GM12878 (cell line): ENCODE measurements around the gene USF1. TPM values are rescaled to one million over a fixed set of nuclear protein-coding genes. Genes with fewer than 3 reads are reported as not detected.

Experiments used
- ASH2L ChIP-seq: fragments of 300-600, 200-600 bp; sonication (generic); IDR thresholded peaks from 2 replicates; pipeline ENCODE4 v1.6.1; 2017; ENCODE audit warnings: low read depth, mild to moderate bottlenecking, borderline replicate concordance
- CBFB ChIP-seq: IDR thresholded peaks from 2 replicates; pipeline ENCODE4 v1.6.1; 2016; ENCODE audit warnings: antibody characterized with exemption, low read depth
- DPF2 ChIP-seq: fragments of 450-650 bp; IDR thresholded peaks from 2 replicates; pipeline ENCODE4 v1.6.1; 2017; ENCODE audit warnings: mild to moderate bottlenecking
- EGR1 ChIP-seq, 2 experiments: IDR thresholded peaks; 1 replicate in 1 of 2; 2 replicates in 1 of 2; pipeline ENCODE4 v1.6.1; 2011 to 2012; ENCODE audit warnings: low read depth in 2 of 2, low read length in 2 of 2, borderline replicate concordance in 1 of 2, mild to moderate bottlenecking in 1 of 2, moderate library complexity in 1 of 2
- KAT2A ChIP-seq: conservative IDR thresholded peaks from 2 replicates; pipeline ENCODE4 v1.6.1; 2011; ENCODE audit warnings: low read depth, low read length; ENCODE audit not compliant: control insufficient read depth
- NR2C1 ChIP-seq: fragments of 450-650 bp; IDR thresholded peaks from 2 replicates; pipeline ENCODE4 v1.6.1; 2017; ENCODE audit warnings: antibody characterized with exemption, mild to moderate bottlenecking, moderate library complexity
- SPI1 ChIP-seq: IDR thresholded peaks from 2 replicates; pipeline ENCODE4 v1.6.1; 2011; ENCODE audit warnings: low read depth, mild to moderate bottlenecking, low read length, moderate library complexity, borderline replicate concordance; ENCODE audit not compliant: insufficient read depth
- SUZ12 ChIP-seq: fragments of 200-600 bp; sonication (generic); IDR thresholded peaks from one replicate; pipeline ENCODE4 v1.6.1; 2018; ENCODE audit warnings: antibody characterized with exemption, mild to moderate bottlenecking; ENCODE audit not compliant: unreplicated experiment
- TBL1XR1 ChIP-seq: IDR thresholded peaks from 2 replicates; pipeline ENCODE4 v1.6.1; 2012; ENCODE audit warnings: low read depth, low read length, improper control_type of control experiment
- polyA plus RNA-seq, 11 experiments: library from polyadenylated mRNA; depleted of rRNA in 4 of 11; unstranded in 6 of 11; stranded (reverse) in 5 of 11; fragments of >200 nt; fragmentation: Nextera tagmentation in 4 of 11; fragmentation: Illumina TruSeq in 1 of 11; extraction: Ambion mirVana in 4 of 11; extraction: Trizol in 1 of 11; gene quantifications; 1 replicate in 1 of 11; 2 replicates in 10 of 11; pipeline versions ENCODE4 v1.2.1 to v1.2.3, GENCODE V29; 2011 to 2016; ENCODE audit warnings: inconsistent platforms in 2 of 11, missing spikeins in 2 of 11, low read depth in 1 of 11
- total RNA-seq, 4 experiments: library from RNA; depleted of rRNA in 3 of 4; stranded (reverse); fragments of >200 nt in 3 of 4; fragmentation: Illumina TruSeq in 1 of 4; extraction: Trizol in 1 of 4; gene quantifications; 2 replicates each; pipeline versions ENCODE4 v1.2.1 to v1.2.3, GENCODE V29; 2013 to 2021
- TF ChIP-seq, protein P1 (sequence below): fragments of 450-650 bp; IDR thresholded peaks from 2 replicates; pipeline ENCODE4 v1.6.1; 2014; ENCODE audit warnings: mild to moderate bottlenecking
- TF ChIP-seq, protein P2 (sequence below): IDR thresholded peaks from 2 replicates; pipeline ENCODE4 v1.6.1; 2011; ENCODE audit warnings: borderline replicate concordance, low read depth, mild to moderate bottlenecking, moderate library complexity, low read length; ENCODE audit not compliant: insufficient read depth, poor library complexity, severe bottlenecking
- TF ChIP-seq, protein P3 (sequence below): IDR thresholded peaks from 2 replicates; pipeline ENCODE4 v1.6.1; 2011; ENCODE audit warnings: mild to moderate bottlenecking, low read depth, low read length, moderate library complexity; ENCODE audit not compliant: insufficient replicate concordance
- TF ChIP-seq, protein P4 (sequence below): fragments of 450-650 bp; IDR thresholded peaks from 2 replicates; pipeline ENCODE4 v1.6.1; 2017; ENCODE audit warnings: borderline replicate concordance

USF1 gene
- total and polyA plus RNA-seq, 10 of the 15 experiments (the other 5 are each of a cell fraction or from before 2014, with no cell fraction given): 9.4 to 92.1 (median 53.5) TPM

DNA sequence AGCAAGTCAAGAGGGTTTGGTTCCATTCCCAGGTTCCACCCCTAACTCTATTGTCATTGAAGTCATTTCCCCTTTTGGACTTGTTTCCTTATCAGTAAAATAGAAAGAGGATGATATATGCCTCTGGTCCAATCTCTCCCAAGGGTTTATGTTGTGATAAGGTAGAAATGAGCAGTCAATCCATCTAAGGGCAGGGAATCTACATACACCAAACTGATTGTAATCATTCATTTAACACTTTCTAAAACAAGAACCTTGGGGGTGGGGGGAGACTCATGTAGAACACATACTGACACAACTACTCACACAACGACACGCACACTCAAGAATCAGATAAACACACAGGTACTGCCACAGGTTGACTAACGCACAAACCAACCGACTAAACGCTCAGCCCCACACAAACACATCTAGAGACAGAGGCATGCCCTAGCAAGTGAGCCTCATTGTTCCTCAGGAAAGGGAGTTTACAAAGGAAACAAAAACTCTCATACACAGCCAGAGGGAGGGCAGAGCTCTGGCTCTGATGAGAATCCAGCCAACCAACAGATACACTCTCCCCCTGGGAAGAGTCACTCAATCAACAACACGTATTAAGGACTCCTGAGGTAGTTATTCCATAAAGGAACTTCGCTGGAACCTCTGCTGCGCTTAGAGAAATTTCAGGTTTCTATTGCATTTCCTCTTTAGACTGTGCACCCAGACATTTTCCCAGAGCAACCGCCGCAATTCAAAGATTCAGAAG lies 25.9 kb downstream of the USF1 start (continued):
- TF ChIP-seq, protein P1, sequence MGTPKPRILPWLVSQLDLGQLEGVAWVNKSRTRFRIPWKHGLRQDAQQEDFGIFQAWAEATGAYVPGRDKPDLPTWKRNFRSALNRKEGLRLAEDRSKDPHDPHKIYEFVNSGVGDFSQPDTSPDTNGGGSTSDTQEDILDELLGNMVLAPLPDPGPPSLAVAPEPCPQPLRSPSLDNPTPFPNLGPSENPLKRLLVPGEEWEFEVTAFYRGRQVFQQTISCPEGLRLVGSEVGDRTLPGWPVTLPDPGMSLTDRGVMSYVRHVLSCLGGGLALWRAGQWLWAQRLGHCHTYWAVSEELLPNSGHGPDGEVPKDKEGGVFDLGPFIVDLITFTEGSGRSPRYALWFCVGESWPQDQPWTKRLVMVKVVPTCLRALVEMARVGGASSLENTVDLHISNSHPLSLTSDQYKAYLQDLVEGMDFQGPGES: no peak
- TF ChIP-seq DPF2: no peak
- no peak for TF ChIP-seq ASH2L
- TF ChIP-seq SPI1: peak; percentile 21; the same call in 1 of the 2 replicates
- no peak for TF ChIP-seq SUZ12
- TF ChIP-seq KAT2A: no peak
- TF ChIP-seq TBL1XR1: no peak
- TF ChIP-seq, protein P2, sequence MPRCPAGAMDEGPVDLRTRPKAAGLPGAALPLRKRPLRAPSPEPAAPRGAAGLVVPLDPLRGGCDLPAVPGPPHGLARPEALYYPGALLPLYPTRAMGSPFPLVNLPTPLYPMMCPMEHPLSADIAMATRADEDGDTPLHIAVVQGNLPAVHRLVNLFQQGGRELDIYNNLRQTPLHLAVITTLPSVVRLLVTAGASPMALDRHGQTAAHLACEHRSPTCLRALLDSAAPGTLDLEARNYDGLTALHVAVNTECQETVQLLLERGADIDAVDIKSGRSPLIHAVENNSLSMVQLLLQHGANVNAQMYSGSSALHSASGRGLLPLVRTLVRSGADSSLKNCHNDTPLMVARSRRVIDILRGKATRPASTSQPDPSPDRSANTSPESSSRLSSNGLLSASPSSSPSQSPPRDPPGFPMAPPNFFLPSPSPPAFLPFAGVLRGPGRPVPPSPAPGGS: peak; percentile 60
- TF ChIP-seq, protein P3, sequence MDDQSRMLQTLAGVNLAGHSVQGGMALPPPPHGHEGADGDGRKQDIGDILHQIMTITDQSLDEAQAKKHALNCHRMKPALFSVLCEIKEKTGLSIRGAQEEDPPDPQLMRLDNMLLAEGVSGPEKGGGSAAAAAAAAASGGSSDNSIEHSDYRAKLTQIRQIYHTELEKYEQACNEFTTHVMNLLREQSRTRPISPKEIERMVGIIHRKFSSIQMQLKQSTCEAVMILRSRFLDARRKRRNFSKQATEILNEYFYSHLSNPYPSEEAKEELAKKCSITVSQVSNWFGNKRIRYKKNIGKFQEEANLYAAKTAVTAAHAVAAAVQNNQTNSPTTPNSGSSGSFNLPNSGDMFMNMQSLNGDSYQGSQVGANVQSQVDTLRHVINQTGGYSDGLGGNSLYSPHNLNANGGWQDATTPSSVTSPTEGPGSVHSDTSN: peak; percentile 36
- no peak for TF ChIP-seq EGR1 (IDR thresholded peaks at IDR 0.05; ENCODE audit: borderline replicate concordance in 1 of 2, low read depth in 2 of 2, low read length in 2 of 2)
- TF ChIP-seq NR2C1: no peak
- no peak for TF ChIP-seq CBFB
- TF ChIP-seq, protein P4, sequence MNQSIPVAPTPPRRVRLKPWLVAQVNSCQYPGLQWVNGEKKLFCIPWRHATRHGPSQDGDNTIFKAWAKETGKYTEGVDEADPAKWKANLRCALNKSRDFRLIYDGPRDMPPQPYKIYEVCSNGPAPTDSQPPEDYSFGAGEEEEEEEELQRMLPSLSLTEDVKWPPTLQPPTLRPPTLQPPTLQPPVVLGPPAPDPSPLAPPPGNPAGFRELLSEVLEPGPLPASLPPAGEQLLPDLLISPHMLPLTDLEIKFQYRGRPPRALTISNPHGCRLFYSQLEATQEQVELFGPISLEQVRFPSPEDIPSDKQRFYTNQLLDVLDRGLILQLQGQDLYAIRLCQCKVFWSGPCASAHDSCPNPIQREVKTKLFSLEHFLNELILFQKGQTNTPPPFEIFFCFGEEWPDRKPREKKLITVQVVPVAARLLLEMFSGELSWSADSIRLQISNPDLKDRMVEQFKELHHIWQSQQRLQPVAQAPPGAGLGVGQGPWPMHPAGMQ: no peak
- TF ChIP-seq, all 136 proteins: peak for 4
